Activated naive CD4-positive, alpha-beta T cell treated with anti-CD3 and anti-CD28 coated beads, Interleukin-2, amount 10 ng/mL, durations not matched to agents 7 days and 5 days (primary cell): ENCODE measurements around the gene UBL4A.

Experiments
- CTCF ChIA-PET: fragments of 350-600 bp; sonication (Branson Sonifier 250); formaldehyde crosslinking; loops from one replicate; lab custom pipeline; 2021; ENCODE audit warnings: antibody characterized with exemption; lab: Charles Lee
- DNase-seq: peaks from one replicate; pipeline ENCODE4 v3.0.0-alpha.2; 2020
- H3K27ac Mint-ChIP-seq: one replicate; pipeline ENCODE4 v1.8.0; 2021; ENCODE audit warnings: mild to moderate bottlenecking, moderate library complexity, mixed read lengths
- H3K27me3 Mint-ChIP-seq: one replicate; pipeline ENCODE4 v1.8.0; 2021; ENCODE audit warnings: mild to moderate bottlenecking, mixed read lengths
- H3K36me3 Mint-ChIP-seq: one replicate; pipeline ENCODE4 v1.8.0; 2021; ENCODE audit warnings: mixed read lengths
- H3K4me1 Mint-ChIP-seq: one replicate; pipeline ENCODE4 v1.8.0; 2021; ENCODE audit warnings: mixed read lengths
- H3K4me3 Mint-ChIP-seq: one replicate; pipeline ENCODE4 v1.8.0; 2021; ENCODE audit warnings: mild to moderate bottlenecking, moderate library complexity, mixed read lengths
- H3K9me3 Mint-ChIP-seq: one replicate; pipeline ENCODE4 v1.8.0; 2021; ENCODE audit warnings: mixed read lengths

UBL4A gene

GRCh38 chrX:154482786-154483185 is 3.6 kb downstream of the UBL4A start:
- no peaks in the 10 kb centered on the region for H3K9me3 Mint-ChIP-seq
- CTCF ChIA-PET, result no interaction called here
- no peak for DNase-seq
- H3K27ac Mint-ChIP-seq, result no peak overlapping the region
- H3K4me3 Mint-ChIP-seq, result no peak overlapping the region
- no peaks in the 10 kb centered on the region for H3K27me3 Mint-ChIP-seq
- peaks cover 12% of the 10 kb centered on the region for H3K36me3 Mint-ChIP-seq
- H3K4me1 Mint-ChIP-seq, result peaks cover 29% of the 10 kb centered on the region

GRCh38 chrX:154481911-154482601 is 4.4 kb downstream of the UBL4A start:
- Mint-ChIP-seq H3K9me3 (no peaks in the 10 kb centered on the region), H3K27ac (peak overlapping the region; percentile 75), H3K36me3 (peaks cover 9% of the 10 kb centered on the region), H3K4me1 (peaks cover 34% of the 10 kb centered on the region), H3K27me3 (no peaks in the 10 kb centered on the region), H3K4me3 (no peak overlapping the region)
- DNase-seq, result no peak
- CTCF ChIA-PET, result no interaction called here

- no peaks in the 10 kb centered on the region for H3K9me3 Mint-ChIP-seq
- H3K27me3 Mint-ChIP-seq, result no peaks in the 10 kb centered on the region
- H3K36me3 Mint-ChIP-seq, result peaks cover 9% of the 10 kb centered on the region
- H3K4me3 Mint-ChIP-seq, result no peak overlapping the region
- no peak overlapping the region for H3K27ac Mint-ChIP-seq
- no peak for DNase-seq
- CTCF ChIA-PET, result no interaction called here
- peaks cover 39% of the 10 kb centered on the region for H3K4me1 Mint-ChIP-seq
Observed at GRCh38 chrX:154481195-154481594, 5.2 kb downstream of the UBL4A start.

GRCh38 chrX:154478728-154479622 is 7.4 kb downstream of the UBL4A start, which contains the start of gene LAGE3:
TSS of gene LAGE3 (minus strand) at chrX:154479281. CDS start at chrX:154478915, 366 bp downstream.
- peak within 1 kb of the TSS; percentile 82 for H3K4me3 Mint-ChIP-seq
- no peaks in the 10 kb centered on the region for H3K27me3 Mint-ChIP-seq
- H3K9me3 Mint-ChIP-seq, result no peaks in the 10 kb centered on the region
- peaks cover 40% of the 10 kb centered on the region for H3K4me1 Mint-ChIP-seq
- H3K27ac Mint-ChIP-seq, result peak within 1 kb of the TSS; percentile 89
- peak; percentile 94 for DNase-seq
- H3K36me3 Mint-ChIP-seq, result peaks cover 12% of the 10 kb centered on the region
- CTCF ChIA-PET, result no interaction called here

- no peak for DNase-seq
- Mint-ChIP-seq H3K27ac (peak overlapping the region; percentile 87), H3K36me3 (peaks cover 7% of the 10 kb centered on the region), H3K27me3 (no peaks in the 10 kb centered on the region), H3K9me3 (no peaks in the 10 kb centered on the region), H3K4me3 (peak overlapping the region; percentile 82), H3K4me1 (peaks cover 35% of the 10 kb centered on the region)
- CTCF ChIA-PET, result no interaction called here
Observed at GRCh38 chrX:154477891-154478477, 8.4 kb downstream of the UBL4A start.

- DNase-seq, result no peak
- CTCF ChIA-PET, result interaction anchor here (1.2 to 1.5 kb wide), 2 partner anchors 50 to 104 kb away, joined by 3 to 4 read pairs; no protein-coding TSS in a partner anchor
- Mint-ChIP-seq H3K36me3 (peaks cover 5% of the 10 kb centered on the region), H3K4me3 (peak overlapping the region; percentile 82), H3K27ac (peak overlapping the region; percentile 67), H3K4me1 (peaks cover 33% of the 10 kb centered on the region), H3K27me3 (no peaks in the 10 kb centered on the region), H3K9me3 (no peaks in the 10 kb centered on the region)
Observed at GRCh38 chrX:154476821-154477220, 9.6 kb downstream of the UBL4A start.

GRCh38 chrX:154473683-154474082 is 12.7 kb downstream of the UBL4A start:
- Mint-ChIP-seq H3K27me3 (no peaks in the 10 kb centered on the region), H3K36me3 (peaks cover 6% of the 10 kb centered on the region), H3K4me1 (peaks cover 28% of the 10 kb centered on the region), H3K4me3 (no peak overlapping the region), H3K27ac (no peak overlapping the region), H3K9me3 (no peaks in the 10 kb centered on the region)
- CTCF ChIA-PET, result no interaction called here
- no peak for DNase-seq

GRCh38 chrX:154472685-154473632 is 13.5 kb downstream of the UBL4A start:
- Mint-ChIP-seq H3K27ac (no peak overlapping the region), H3K27me3 (no peaks in the 10 kb centered on the region), H3K36me3 (peaks cover 6% of the 10 kb centered on the region), H3K9me3 (no peaks in the 10 kb centered on the region), H3K4me1 (peaks cover 23% of the 10 kb centered on the region), H3K4me3 (no peak overlapping the region)
- no peak for DNase-seq
- CTCF ChIA-PET, result no interaction called here

GRCh38 chrX:154471839-154472684 is 14.4 kb downstream of the UBL4A start:
- CTCF ChIA-PET, result no interaction called here
- no peak overlapping the region for H3K27ac Mint-ChIP-seq
- H3K27me3 Mint-ChIP-seq, result no peaks in the 10 kb centered on the region
- no peak for DNase-seq
- H3K36me3 Mint-ChIP-seq, result peaks cover 6% of the 10 kb centered on the region
- peaks cover 15% of the 10 kb centered on the region for H3K4me1 Mint-ChIP-seq
- H3K9me3 Mint-ChIP-seq, result no peaks in the 10 kb centered on the region
- no peak overlapping the region for H3K4me3 Mint-ChIP-seq

GRCh38 chrX:154470914-154471568 is 15.4 kb downstream of the UBL4A start:
- peaks cover 8% of the 10 kb centered on the region for H3K4me1 Mint-ChIP-seq
- CTCF ChIA-PET, result no interaction called here
- H3K27me3 Mint-ChIP-seq, result no peaks in the 10 kb centered on the region
- no peaks in the 10 kb centered on the region for H3K9me3 Mint-ChIP-seq
- no peak for DNase-seq
- no peak overlapping the region for H3K27ac Mint-ChIP-seq
- peaks cover 6% of the 10 kb centered on the region for H3K36me3 Mint-ChIP-seq
- H3K4me3 Mint-ChIP-seq, result no peak overlapping the region

GRCh38 chrX:154470434-154470833 is 16.0 kb downstream of the UBL4A start:
- Mint-ChIP-seq H3K27ac (no peak overlapping the region), H3K27me3 (no peaks in the 10 kb centered on the region), H3K4me3 (no peak overlapping the region), H3K36me3 (peaks cover 4% of the 10 kb centered on the region), H3K9me3 (no peaks in the 10 kb centered on the region), H3K4me1 (peaks cover 4% of the 10 kb centered on the region)
- CTCF ChIA-PET, result no interaction called here
- no peak for DNase-seq

GRCh38 chrX:154469880-154470279 is 16.5 kb downstream of the UBL4A start:
- Mint-ChIP-seq H3K36me3 (peaks cover 3% of the 10 kb centered on the region), H3K27me3 (no peaks in the 10 kb centered on the region), H3K9me3 (no peaks in the 10 kb centered on the region), H3K4me1 (peaks cover 3% of the 10 kb centered on the region), H3K27ac (no peak overlapping the region), H3K4me3 (no peak overlapping the region)
- no peak for DNase-seq
- CTCF ChIA-PET, result no interaction called here
